ENCODE results near the gene MBD5. TPM values are rescaled to one million over a fixed set of nuclear protein-coding genes. Genes with fewer than 3 reads are reported as not detected.

Gene MBD5
- total and polyA plus RNA-seq, 8 donors, result 3.2 to 173 (median 26.5) TPM

GRCh38 chr2:148237911-148238310 is 217.0 kb downstream of the MBD5 start:
- peaks cover 0 to 18% (median 0%) of the 10 kb centered on the region in 4 donors for H3K9me3 ChIP-seq
- H3K36me3 ChIP-seq, result peaks cover 0 to 52% (median 31%) of the 10 kb centered on the region in 4 donors
- no peak for TF ChIP-seq EP300 (IDR thresholded peaks at IDR 0.05)
- TF ChIP-seq CTCF (IDR thresholded peaks at IDR 0.05), result no peak
- no peak for TF ChIP-seq POLR2AphosphoS5 (IDR thresholded peaks at IDR 0.05)
- TF ChIP-seq POLR2A (IDR thresholded peaks at IDR 0.05), result no peak
- no peaks in the 10 kb centered on the region for H3K4me1 ChIP-seq
- no peak overlapping the region for H3K27ac ChIP-seq
- no peak for DNase-seq
- intact Hi-C loops (cut with DNase I; ENCODE audit: low total_unique reads), result no loop called here
- no peak overlapping the region for H3K4me3 ChIP-seq
- no peaks in the 10 kb centered on the region for H3K27me3 ChIP-seq

GRCh38 chr2:148238561-148238960 is 217.7 kb downstream of the MBD5 start:
- no peak for DNase-seq
- no peaks in the 10 kb centered on the region for H3K27me3 ChIP-seq
- TF ChIP-seq POLR2AphosphoS5 (IDR thresholded peaks at IDR 0.05), result no peak
- no peak for TF ChIP-seq EP300 (IDR thresholded peaks at IDR 0.05)
- TF ChIP-seq CTCF (IDR thresholded peaks at IDR 0.05), result no peak
- no peak for TF ChIP-seq POLR2A (IDR thresholded peaks at IDR 0.05)
- H3K4me1 ChIP-seq, result no peaks in the 10 kb centered on the region
- 71 to 95% (median 86%) methylated on average over 4 of the region's 4 CpGs for WGBS, 5 donors
- H3K36me3 ChIP-seq, result peaks cover 0 to 52% (median 31%) of the 10 kb centered on the region in 4 donors
- peaks cover 0 to 18% (median 0%) of the 10 kb centered on the region in 4 donors for H3K9me3 ChIP-seq
- intact Hi-C loops (cut with DNase I; ENCODE audit: low total_unique reads), result no loop called here
- H3K4me3 ChIP-seq, result no peak overlapping the region
- no peak overlapping the region for H3K27ac ChIP-seq

GRCh38 chr2:148240838-148241237 is 219.9 kb downstream of the MBD5 start:
- TF ChIP-seq CTCF (IDR thresholded peaks at IDR 0.05), result no peak
- TF ChIP-seq EP300 (IDR thresholded peaks at IDR 0.05), result no peak
- no peak for TF ChIP-seq POLR2AphosphoS5 (IDR thresholded peaks at IDR 0.05)
- no peak for TF ChIP-seq POLR2A (IDR thresholded peaks at IDR 0.05)
- Histone ChIP-seq H3K27me3 (no peaks in the 10 kb centered on the region), H3K4me1 (peaks cover 0 to 11% (median 5%) of the 10 kb centered on the region in 4 donors), H3K27ac (no peak overlapping the region), H3K4me3 (no peak overlapping the region), H3K9me3 (peaks cover 0 to 18% (median 0%) of the 10 kb centered on the region in 4 donors), H3K36me3 (peaks cover 0 to 46% (median 24%) of the 10 kb centered on the region in 4 donors)
- DNase-seq, result no peak
- 93 to 97% (median 96%) methylated on average over 1 of the region's 1 CpG for WGBS, 5 donors
- intact Hi-C loops (cut with DNase I; ENCODE audit: low total_unique reads), result no loop called here

GRCh38 chr2:148244593-148245292 is 223.9 kb downstream of the MBD5 start:
- no peaks in the 10 kb centered on the region for H3K27me3 ChIP-seq
- intact Hi-C loops (cut with DNase I; ENCODE audit: low total_unique reads), result no loop called here
- 69 to 76% (median 75%) methylated on average over 5 of the region's 5 CpGs for WGBS, 5 donors
- no peak overlapping the region for H3K4me3 ChIP-seq
- TF ChIP-seq POLR2A (IDR thresholded peaks at IDR 0.05) (no peak), EP300 (IDR thresholded peaks at IDR 0.05) (no peak), CTCF (IDR thresholded peaks at IDR 0.05) (no peak), POLR2AphosphoS5 (IDR thresholded peaks at IDR 0.05) (no peak)
- H3K4me1 ChIP-seq, result peaks cover 0 to 11% (median 5%) of the 10 kb centered on the region in 4 donors
- peaks cover 0 to 7% (median 0%) of the 10 kb centered on the region in 4 donors for H3K9me3 ChIP-seq
- peak in 1 of 2 donors; percentile 5 for DNase-seq
- H3K36me3 ChIP-seq, result peaks cover 0 to 17% (median 2%) of the 10 kb centered on the region in 4 donors
- H3K27ac ChIP-seq, result no peak overlapping the region

All from stomach (tissue), 9 donors.